Suprapubic skin (tissue), 4 donors: ENCODE measurements around the gene FKBP2.

ENCODE experiments used
- POLR2A ChIP-seq, 2 donors: fragments of 450-650 bp; IDR thresholded peaks; one replicate each; pipeline ENCODE4 v1.6.1; 2017; ENCODE audit warnings: antibody characterized with exemption in 2 of 2, mild to moderate bottlenecking in 2 of 2, moderate library complexity in 2 of 2
- POLR2AphosphoS5 ChIP-seq, 3 donors: sonication (generic); formaldehyde crosslinking; IDR thresholded peaks; one replicate each; pipeline ENCODE4 v1.6.1; 2017; ENCODE audit warnings: antibody characterized with exemption in 3 of 3
- TF ChIP-seq, protein P1 (sequence below), 2 donors: fragments of 200-600 bp in 1 of 2; fragments of 450-650 bp in 1 of 2; sonication (generic) in 1 of 2; IDR thresholded peaks; one replicate each; pipeline ENCODE4 v1.5.1; 2016 to 2019; ENCODE audit warnings: antibody characterized with exemption in 2 of 2, mild to moderate bottlenecking in 1 of 2, moderate library complexity in 1 of 2

DNA sequence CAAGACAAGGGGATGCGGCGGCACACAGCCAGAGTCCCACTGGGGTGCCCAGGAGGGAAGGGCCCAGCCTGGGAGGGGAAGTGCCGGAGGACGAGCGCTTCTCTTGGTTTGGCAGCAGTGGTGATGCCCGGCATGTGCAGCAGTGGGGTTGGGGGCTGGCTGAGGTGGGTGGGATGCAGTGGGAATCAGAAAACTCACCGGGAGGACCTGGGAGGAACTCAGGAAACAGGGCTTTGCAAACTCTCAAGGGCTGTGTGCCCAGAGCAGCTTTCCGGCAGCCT lies 31.4 kb upstream of the FKBP2 start:
- TF ChIP-seq POLR2A (IDR thresholded peaks at IDR 0.05) (no peak), POLR2AphosphoS5 (IDR thresholded peaks at IDR 0.05) (no peak)
- TF ChIP-seq, protein P1, sequence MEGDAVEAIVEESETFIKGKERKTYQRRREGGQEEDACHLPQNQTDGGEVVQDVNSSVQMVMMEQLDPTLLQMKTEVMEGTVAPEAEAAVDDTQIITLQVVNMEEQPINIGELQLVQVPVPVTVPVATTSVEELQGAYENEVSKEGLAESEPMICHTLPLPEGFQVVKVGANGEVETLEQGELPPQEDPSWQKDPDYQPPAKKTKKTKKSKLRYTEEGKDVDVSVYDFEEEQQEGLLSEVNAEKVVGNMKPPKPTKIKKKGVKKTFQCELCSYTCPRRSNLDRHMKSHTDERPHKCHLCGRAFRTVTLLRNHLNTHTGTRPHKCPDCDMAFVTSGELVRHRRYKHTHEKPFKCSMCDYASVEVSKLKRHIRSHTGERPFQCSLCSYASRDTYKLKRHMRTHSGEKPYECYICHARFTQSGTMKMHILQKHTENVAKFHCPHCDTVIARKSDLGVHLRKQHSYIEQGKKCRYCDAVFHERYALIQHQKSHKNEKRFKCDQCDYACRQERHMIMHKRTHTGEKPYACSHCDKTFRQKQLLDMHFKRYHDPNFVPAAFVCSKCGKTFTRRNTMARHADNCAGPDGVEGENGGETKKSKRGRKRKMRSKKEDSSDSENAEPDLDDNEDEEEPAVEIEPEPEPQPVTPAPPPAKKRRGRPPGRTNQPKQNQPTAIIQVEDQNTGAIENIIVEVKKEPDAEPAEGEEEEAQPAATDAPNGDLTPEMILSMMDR (IDR thresholded peaks at IDR 0.05), result no peak
